ENCODE data around the gene MARK4. TPM values are rescaled to one million over a fixed set of nuclear protein-coding genes. Genes with fewer than 3 reads are reported as not detected.

The MARK4 gene
- total RNA-seq, 1 experiment from 2014 or later = 44.0 TPM

DNA sequence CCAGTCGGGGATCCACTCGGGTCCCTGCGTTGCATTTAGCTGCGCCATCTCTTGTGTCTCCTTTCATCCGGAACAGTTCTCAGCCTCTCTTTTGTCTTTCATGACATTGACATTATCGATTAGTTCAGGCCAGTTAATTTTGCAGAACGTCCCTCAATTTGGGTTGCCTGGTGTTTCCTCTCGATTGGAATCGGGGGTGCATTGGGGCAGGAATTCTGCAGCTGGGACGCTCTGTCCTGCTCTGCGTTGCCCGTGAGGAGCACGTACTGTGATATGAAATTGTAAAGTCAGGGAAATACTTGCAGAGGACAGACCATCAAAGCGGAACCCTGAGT is 22.4 kb downstream of the MARK4 start:
- Histone ChIP-seq H3K4me1 (ENCODE audit: insufficient read depth, low read length, poor library complexity, severe bottlenecking) (peaks cover 22% of the 10 kb centered on the region), H3K27me3 (replicated peaks; ENCODE audit: insufficient read depth, low read depth, low read length, poor library complexity) (no peaks in the 10 kb centered on the region), H3K9me3 (ENCODE audit: low read depth, low read length, poor library complexity, severe bottlenecking) (no peaks in the 10 kb centered on the region), H3K36me3 (ENCODE audit: insufficient read depth, low read length, poor library complexity, severe bottlenecking) (peaks cover 13% of the 10 kb centered on the region), H3K4me3 (ENCODE audit: low read depth, low read length, poor library complexity, severe bottlenecking) (no peak overlapping the region), H3K27ac (ENCODE audit: low read depth, low read length, poor library complexity, severe bottlenecking) (no peak overlapping the region)
- TF ChIP-seq EZH2 (IDR thresholded peaks at IDR 0.05; ENCODE audit: borderline replicate concordance, low read depth, low read length, poor library complexity, severe bottlenecking) (no peak), CTCF (conservative IDR thresholded peaks at IDR 0.05; ENCODE audit: low read depth, low read length) (no peak)
- CTCF ChIA-PET = no interaction called here
- intact Hi-C loops (cut with micrococcal nuclease; ENCODE audit: unreplicated experiment) = no loop called here
- no peak for DNase-seq (ENCODE audit: low spot score)
- no TSS peak for BruUV-seq (replicated peaks)
- POLR2A ChIA-PET (ENCODE audit: low non-redundant PET) = no interaction called here

- H3K36me3 ChIP-seq (ENCODE audit: insufficient read depth, low read length, poor library complexity, severe bottlenecking) = peaks cover 19% of the 10 kb centered on the region
- intact Hi-C loops (cut with micrococcal nuclease; ENCODE audit: unreplicated experiment) = no loop called here
- peaks cover 22% of the 10 kb centered on the region for H3K4me1 ChIP-seq (ENCODE audit: insufficient read depth, low read length, poor library complexity, severe bottlenecking)
- BruUV-seq (replicated peaks) = no TSS peak
- no peaks in the 10 kb centered on the region for H3K9me3 ChIP-seq (ENCODE audit: low read depth, low read length, poor library complexity, severe bottlenecking)
- DNase-seq (ENCODE audit: low spot score) = peak; percentile 87
- H3K4me3 ChIP-seq (ENCODE audit: low read depth, low read length, poor library complexity, severe bottlenecking) = no peak overlapping the region
- CTCF ChIA-PET = no interaction called here
- POLR2A ChIA-PET (ENCODE audit: low non-redundant PET) = no interaction called here
- no peak for TF ChIP-seq CTCF (conservative IDR thresholded peaks at IDR 0.05; ENCODE audit: low read depth, low read length)
- TF ChIP-seq EZH2 (IDR thresholded peaks at IDR 0.05; ENCODE audit: borderline replicate concordance, low read depth, low read length, poor library complexity, severe bottlenecking) = no peak
- H3K27me3 ChIP-seq (replicated peaks; ENCODE audit: insufficient read depth, low read depth, low read length, poor library complexity) = no peaks in the 10 kb centered on the region
- no peak overlapping the region for H3K27ac ChIP-seq (ENCODE audit: low read depth, low read length, poor library complexity, severe bottlenecking)
Observed at GRCh38 chr19:45275370-45275971, 24.4 kb downstream of the MARK4 start.

DNA sequence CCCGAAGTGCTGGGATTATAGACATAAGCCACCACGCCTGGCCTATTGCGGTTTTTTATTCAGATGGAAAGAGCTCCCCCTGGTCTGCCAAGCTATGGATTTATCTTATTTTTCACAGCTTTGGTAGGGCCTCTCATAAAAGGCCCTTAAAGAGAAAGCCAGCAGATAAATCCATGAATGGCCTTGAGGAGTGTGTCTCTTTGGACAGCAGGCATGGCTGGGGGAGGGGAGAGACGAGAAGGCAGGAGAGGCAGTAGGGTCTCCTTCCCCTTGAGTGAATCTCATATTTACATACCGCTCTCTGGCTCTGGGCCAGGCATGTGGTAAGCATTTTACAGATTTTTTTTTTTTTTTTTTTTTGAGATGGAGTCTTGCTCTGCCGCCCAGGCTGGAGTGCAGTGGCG is 25.2 kb downstream of the MARK4 start:
- Histone ChIP-seq H3K9me3 (ENCODE audit: low read depth, low read length, poor library complexity, severe bottlenecking) (no peaks in the 10 kb centered on the region), H3K36me3 (ENCODE audit: insufficient read depth, low read length, poor library complexity, severe bottlenecking) (peaks cover 18% of the 10 kb centered on the region), H3K4me3 (ENCODE audit: low read depth, low read length, poor library complexity, severe bottlenecking) (no peak overlapping the region), H3K4me1 (ENCODE audit: insufficient read depth, low read length, poor library complexity, severe bottlenecking) (peaks cover 22% of the 10 kb centered on the region), H3K27ac (ENCODE audit: low read depth, low read length, poor library complexity, severe bottlenecking) (no peak overlapping the region), H3K27me3 (replicated peaks; ENCODE audit: insufficient read depth, low read depth, low read length, poor library complexity) (no peaks in the 10 kb centered on the region)
- TF ChIP-seq CTCF (conservative IDR thresholded peaks at IDR 0.05; ENCODE audit: low read depth, low read length) = 0 out of 2 replicates have a peak, but pooled peaks have one; percentile 13
- TF ChIP-seq EZH2 (IDR thresholded peaks at IDR 0.05; ENCODE audit: borderline replicate concordance, low read depth, low read length, poor library complexity, severe bottlenecking) = no peak
- peak; percentile 66 for DNase-seq (ENCODE audit: low spot score)
- BruUV-seq (replicated peaks) = no TSS peak
- ChIA-PET CTCF (no interaction called here), POLR2A (ENCODE audit: low non-redundant PET) (no interaction called here)
- intact Hi-C loops (cut with micrococcal nuclease; ENCODE audit: unreplicated experiment) = no loop called here
